HG02840 (cell line): ENCODE results near the gene CFAP20DC.
"Not testable (repeated sequence)": the region's sequence is repeated elsewhere in the genome, so short reads cannot be mapped to it uniquely, and the experiment has no call there.

Experiments
- ATAC-seq: cut with Tn5 transposase; IDR thresholded peaks from one replicate; pipeline ENCODE4 v1.9.1; 2021; ENCODE audit warnings: mild to moderate bottlenecking, moderate library complexity, moderate number of reproducible peaks; ENCODE audit not compliant: unreplicated experiment, low FRiP score

The CFAP20DC gene

GRCh38 chr3:58829321-58830000 is 220.4 kb downstream of the CFAP20DC start:
- no peak for ATAC-seq

GRCh38 chr3:58824777-58825176 is 225.0 kb downstream of the CFAP20DC start:
- ATAC-seq: no peak

- no peak for ATAC-seq
Measured at GRCh38 chr3:58824285-58824684, 225.5 kb downstream of the CFAP20DC start.

DNA sequence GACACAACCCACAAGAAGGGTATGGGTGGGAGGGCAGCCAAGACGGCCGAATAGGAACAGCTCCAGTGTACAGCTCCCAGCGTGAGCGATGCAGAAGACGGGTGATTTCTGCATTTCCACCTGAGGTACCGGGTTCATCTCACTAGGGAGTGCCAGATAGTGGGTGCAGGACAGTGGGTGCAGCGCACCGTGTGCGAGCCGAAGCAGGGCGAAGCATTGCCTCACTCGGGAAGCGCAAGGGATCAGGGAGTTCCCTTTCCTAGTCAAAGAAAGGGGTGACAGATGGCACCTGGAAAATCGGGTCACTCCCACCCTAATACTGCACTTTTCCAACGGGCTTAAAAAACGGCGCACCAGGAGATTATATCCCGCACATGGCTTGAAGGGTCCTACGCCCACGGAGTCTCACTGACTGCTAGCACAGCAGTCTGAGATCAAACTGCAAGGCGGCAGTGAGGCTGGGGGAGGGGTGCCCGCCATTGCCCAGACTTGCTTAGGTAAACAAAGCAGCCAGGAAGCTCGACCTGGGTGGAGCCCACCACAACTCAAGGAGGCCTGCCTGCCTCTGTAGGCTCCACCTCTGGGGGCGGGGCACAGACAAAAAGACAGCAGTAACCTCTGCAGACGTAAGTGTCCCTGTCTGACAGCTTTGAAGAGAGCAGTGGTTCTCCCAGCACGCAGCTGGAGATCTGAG is 243.1 kb downstream of the CFAP20DC start:
- not testable (repeated sequence) for ATAC-seq

- no peak for ATAC-seq
Measured at GRCh38 chr3:58804914-58805313, 244.9 kb downstream of the CFAP20DC start.

DNA sequence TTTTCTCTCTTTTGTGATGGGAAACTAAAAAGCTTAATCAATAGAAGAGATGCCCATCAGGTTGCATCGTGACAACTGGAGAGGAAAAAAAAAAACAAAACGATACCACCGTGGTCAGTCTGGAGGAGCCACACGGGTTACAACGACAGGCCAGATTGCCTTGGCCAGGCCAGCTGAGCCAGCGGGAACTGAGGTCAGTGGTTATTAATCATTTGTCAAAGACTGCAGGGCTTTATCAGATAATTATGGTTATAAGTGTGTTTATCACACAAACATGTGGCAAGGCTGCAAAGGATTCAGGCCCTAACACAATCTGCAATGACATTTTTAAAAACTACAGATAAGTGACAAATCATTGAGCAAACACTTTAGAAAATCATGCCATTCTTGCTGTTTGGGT is 248.3 kb downstream of the CFAP20DC start:
- ATAC-seq: no peak

DNA sequence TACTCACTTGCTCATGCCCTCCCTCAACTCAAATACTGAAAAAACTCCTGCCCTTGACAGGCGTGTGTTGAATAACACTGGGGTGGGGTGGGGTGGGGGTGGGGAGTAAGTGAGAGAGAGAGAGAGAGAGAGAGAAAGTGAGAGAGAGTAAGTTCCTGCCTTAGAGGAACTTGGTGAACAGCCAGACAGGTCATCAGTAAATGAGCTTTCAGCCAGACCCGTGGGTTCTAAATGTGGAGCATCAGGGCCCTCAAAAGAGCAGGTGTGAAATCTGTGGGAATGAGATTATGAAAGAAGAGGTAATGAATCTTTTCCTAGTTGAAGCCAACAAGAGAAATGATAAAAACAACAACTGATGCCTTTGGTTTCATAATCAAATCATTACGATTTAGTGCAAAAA is 248.9 kb downstream of the CFAP20DC start:
- no peak for ATAC-seq

GRCh38 chr3:58800032-58800431 is 249.8 kb downstream of the CFAP20DC start:
- ATAC-seq: no peak

DNA sequence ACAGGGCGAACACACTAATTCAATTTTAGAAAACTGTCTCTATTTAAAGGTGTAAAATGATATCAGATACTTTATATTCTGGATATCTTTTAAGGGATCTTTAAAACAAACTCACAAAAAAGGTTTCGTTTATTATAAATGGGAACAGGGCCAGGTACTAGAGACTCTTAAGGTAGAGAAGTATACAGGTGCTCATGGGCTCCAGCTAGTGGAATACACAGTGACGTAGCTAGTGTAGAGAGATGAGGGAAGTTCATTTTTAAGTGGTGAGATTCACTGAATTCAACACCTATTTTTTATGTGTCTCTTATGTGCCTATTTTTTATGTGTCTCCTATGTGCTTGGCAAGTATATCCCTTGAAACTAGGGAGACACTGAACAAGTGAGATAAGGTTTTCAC is 250.6 kb downstream of the CFAP20DC start:
- ATAC-seq: no peak

GRCh38 chr3:58798312-58798711 is 251.5 kb downstream of the CFAP20DC start:
- no peak for ATAC-seq

GRCh38 chr3:58794750-58795149 is 255.1 kb downstream of the CFAP20DC start:
- no peak for ATAC-seq

DNA sequence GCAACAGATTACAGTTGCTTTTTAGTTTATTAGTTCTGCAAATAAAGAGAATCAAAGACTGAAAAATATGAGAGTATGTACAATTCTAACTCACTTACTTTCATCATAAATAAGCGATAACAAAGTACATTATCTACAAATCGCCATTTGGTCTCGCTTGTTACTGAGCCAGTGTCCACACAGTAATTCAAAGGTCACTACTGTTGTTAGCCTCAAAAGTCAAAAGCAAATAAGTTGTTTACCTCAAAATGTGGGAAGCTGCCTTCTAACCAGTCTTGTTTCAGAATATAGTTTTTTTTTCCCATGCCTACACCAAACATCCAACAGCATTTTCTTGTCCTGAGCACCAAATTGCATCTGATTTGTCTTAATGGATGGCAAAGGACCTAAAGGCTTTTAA is 255.9 kb downstream of the CFAP20DC start:
- ATAC-seq: no peak

GRCh38 chr3:58792921-58793451 is 256.8 kb downstream of the CFAP20DC start:
- no peak for ATAC-seq

GRCh38 chr3:58789385-58789784 is 260.4 kb downstream of the CFAP20DC start:
- no peak for ATAC-seq

DNA sequence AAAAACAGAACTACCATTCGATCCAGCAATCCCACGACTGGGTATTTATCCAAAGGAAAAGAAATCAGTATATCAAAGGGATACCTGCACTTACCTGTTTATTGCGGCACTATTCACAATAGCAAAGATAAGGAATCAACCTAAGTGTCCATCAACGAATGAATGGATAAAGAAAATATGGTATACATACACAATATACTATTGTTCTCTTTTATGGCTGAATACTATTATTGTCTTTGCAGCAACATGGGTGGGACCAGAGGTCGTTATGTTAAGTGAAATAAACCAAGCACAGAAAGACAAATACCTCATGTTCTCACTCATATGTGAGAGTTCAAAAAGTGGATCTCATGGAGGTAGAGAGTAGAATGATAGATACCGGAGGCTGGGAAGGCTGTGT is 264.9 kb downstream of the CFAP20DC start:
- no peak for ATAC-seq

DNA sequence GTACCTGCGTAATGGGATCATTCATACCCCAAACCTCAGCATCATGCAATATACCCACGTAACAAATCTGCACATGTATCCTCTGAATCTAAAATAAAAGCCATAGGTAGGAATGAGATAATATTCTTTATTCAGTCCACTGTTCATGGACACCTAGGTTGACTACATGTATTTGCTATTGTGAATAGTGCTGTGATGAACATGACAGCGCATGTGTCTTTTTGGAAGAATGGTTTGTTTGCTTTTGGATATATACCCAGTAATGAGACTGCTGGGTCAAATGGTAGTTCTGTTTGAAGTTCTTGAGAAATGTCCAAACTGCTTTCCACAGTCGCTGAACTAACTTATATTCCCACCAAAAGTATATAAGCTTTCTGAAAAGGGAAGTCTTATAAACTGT is 265.4 kb downstream of the CFAP20DC start:
- ATAC-seq: no peak

- ATAC-seq: no peak
Measured at GRCh38 chr3:58783845-58784244, 266.0 kb downstream of the CFAP20DC start.

GRCh38 chr3:58779934-58780333 is 269.9 kb downstream of the CFAP20DC start:
- no peak for ATAC-seq

GRCh38 chr3:58776231-58776630 is 273.6 kb downstream of the CFAP20DC start:
- ATAC-seq: no peak

- ATAC-seq: no peak
Measured at GRCh38 chr3:58772462-58772861, 277.4 kb downstream of the CFAP20DC start.

GRCh38 chr3:58769065-58769464 is 280.8 kb downstream of the CFAP20DC start:
- no peak for ATAC-seq
